Measurements from ENCODE around the gene NT5C.
A peak's percentile ranks its signal among the peaks of the same experiment; 100 is the strongest.

Gene NT5C

DNA sequence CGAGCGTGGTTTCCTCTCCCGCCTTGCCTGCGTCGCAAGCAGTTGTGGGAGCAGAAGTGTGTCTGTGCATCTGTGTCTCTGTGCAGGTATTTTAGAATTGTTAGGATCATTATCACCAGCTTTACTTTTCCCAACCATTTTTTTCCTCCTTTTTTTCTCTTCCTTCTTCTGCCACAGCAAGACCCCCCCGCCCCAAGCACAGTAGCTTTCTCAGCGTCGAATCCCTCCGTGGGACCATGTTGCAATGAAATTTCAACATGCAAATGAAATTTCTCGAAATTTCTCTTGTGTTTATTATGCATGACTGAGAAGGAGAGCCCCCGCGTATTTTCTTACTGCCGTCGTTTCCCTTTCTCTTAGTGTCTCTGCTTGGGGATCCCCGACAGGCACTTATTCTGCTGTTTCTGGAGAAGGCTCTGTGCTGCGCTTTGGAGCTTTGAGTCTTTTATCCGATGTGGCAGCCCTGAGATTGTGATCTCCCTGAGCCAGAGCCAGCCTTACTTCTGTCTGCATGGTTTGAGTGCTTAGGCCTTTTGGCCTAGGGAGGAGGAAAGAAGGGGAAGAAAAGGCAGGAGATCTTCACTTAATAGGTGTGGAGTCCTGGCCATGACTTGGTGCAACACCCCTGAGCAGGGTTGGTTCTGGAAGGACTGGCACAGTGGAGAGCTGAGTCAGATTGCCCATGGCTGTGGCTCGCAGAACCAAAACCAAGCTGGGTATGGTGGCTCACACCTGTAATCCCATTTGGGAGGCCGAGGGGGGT lies 16.8 kb downstream of the NT5C start:
- no peak for DNase-seq

DNA sequence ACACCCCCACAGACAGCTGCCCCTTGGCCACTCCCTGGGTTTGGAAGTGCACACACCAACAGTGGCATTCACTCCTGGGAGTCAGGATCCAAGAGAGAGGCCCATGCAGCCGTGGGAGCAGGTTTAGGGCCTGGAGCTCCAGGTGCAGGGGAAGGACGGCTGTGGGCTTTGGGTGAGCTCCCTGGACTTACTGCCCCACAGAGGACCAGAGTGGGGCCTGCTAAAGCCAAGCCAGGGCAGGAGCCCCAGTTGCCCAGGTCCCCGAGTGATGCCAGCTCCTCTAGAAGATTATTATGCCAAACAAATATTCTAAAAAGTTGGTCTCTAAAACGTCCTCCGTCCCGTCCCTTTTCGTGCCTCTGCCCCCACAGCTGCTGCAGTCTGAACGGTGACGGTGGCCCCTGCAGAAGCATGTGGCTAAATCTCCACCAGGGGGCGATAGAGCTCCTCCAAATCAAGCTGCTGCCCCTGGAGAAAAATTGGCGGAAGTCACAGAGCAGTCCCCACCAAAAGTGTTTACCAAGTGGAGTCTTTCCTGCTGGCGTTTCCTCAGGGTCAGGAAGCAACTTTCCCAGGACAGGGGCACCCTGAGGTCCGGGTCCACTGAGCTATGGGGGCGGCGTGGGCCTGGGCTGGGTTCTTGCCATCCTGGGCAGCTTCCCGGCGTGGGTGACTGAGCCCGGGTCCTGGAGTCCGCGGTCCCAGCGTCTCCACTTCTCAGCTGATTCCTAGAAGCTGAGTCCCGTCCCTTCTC lies 17.6 kb downstream of the NT5C start:
- DNase-seq, result peak; percentile 59

DNA sequence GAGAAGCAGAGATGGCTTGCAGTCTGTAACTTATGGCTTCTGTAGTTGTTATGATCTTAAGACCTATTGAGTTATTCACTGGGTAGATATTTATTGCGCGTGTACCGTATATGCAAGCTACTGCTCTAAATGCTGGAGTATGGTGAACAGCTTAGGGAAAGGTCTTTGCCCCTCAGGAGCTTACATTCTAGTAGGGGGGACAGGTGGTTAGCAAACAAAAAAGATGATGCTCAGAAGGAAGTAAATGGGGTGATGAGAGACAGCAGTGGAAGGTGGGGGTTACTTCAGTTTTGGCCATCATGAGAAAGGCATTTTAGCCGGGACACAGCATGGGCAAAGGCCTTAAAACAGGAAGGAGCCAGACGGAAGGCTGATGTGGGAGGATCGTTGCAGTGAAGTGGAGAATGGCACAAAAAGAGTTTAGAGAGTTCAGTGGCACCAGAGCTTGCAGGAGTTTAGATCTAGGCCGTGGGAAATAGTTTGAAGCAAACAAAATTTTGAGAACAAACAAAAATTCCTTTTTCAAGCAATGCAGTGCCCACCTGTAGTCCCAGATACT lies 19.7 kb downstream of the NT5C start:
- DNase-seq, result no peak

DNA sequence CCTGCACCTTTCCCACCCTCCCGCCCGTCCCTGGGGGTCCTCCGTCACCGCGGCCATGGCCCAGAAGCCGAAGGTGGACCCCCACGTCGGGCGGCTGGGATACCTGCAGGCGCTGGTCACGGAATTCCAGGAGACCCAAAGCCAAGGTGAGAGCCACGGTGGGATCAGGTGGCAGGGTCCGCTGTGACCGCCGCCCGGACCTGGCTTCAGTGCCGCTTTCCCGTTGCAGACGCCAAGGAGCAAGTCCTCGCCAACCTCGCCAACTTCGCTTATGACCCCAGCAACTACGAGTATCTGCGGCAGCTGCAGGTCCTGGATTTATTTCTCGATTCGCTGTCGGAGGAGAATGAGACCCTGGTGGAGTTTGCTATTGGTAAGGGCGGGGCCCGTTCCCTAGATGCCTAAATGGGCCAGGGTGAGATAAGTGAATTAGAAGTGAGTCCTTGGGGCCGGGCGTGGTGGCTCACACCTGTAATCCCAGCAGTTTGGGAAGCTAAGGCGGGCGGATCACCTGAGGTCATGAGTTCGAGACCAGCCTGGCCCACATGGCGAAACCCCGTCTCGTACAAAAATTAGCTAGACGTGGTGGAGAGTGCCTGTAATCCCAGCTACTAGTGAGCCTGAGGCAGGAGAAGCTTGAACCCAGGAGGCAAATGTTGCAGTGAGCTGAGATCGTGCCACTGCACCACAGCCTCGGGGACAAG lies 21.2 kb downstream of the NT5C start:
- DNase-seq, result no peak

DNA sequence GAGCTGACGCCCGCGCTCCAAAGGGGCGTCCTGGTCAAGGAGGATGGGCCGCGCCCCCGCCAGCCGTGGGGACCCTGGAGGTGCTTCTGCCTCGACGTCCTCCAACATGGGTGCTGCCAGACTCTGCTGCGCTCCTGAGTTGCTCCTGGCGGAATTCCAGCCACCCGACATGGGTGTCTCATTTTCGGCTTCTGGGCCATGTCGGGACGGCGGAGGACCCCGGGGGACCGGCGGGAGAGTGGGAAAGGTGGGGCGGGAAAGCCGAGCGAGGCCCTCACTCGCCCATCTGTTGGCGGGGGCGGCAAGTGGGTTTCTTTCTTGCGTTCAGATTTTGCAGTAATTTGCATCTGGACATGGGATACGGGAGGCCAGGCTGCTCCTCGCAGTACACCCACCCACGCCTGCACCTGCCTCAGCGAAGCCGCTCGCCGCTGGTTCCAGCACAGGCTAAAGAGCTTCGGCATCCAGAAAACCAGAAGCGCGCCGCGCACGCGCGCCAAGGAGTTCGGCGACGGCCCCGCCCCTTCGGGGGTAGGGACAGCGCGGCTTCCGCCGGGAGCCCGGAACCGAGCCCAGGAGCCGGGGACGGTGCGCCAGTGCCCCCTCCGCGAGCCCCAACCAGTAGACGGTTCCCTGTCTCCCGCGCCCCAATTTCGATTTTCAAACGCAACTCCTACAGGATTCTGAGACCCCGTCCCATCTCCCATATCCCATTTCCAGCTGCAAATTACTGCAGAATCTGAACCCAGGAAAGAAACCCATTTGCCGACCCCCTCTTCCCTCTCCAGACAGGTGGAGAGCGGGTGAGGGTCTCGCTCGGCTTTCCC lies 21.9 kb downstream of the NT5C start, which contains the start of gene ARMC7:
TSS of gene ARMC7 (plus strand) at position 563 of the 827 bp plus-strand sequence. CDS start 320 bp downstream, outside the sequence.
- peak; percentile 69 for DNase-seq

DNA sequence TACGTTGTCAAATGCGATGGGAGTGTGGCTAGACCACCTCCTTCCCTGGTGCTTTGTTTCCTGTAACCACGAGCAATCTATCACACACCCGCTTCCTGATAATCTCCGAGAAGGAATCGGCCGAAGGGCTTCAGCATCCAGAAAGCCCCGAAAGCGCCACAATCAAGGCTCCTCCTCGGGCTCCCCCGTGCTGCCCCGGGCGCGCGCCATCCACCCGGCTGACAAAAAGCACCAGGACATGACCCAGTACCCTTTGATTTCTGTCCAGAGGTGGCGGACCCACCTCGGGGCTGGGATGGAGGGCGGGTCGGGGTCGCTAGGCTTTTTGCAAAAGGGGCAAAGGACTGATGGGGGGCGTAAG lies 22.5 kb downstream of the NT5C start:
- DNase-seq, result no peak

DNA sequence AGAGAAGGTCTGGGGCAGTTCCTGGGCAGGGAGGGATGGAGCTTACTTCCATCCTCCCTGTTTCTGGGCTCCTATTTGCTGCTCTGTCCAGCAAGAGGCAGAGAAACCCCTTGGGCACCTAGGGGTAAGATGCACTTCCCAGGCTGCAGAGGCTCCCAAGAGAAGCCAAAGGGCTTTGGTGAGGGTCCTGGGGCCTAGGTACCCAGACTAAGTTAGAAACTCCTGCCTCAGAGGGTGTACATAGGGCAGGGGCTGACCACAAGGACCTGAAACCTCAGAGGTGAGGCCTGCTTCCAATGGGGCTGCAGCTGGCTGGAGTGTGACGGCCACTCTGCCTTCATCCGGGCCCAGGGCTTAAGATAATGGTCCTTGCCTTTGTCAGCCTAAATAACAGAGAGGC lies 23.3 kb downstream of the NT5C start:
- no peak for DNase-seq

DNA sequence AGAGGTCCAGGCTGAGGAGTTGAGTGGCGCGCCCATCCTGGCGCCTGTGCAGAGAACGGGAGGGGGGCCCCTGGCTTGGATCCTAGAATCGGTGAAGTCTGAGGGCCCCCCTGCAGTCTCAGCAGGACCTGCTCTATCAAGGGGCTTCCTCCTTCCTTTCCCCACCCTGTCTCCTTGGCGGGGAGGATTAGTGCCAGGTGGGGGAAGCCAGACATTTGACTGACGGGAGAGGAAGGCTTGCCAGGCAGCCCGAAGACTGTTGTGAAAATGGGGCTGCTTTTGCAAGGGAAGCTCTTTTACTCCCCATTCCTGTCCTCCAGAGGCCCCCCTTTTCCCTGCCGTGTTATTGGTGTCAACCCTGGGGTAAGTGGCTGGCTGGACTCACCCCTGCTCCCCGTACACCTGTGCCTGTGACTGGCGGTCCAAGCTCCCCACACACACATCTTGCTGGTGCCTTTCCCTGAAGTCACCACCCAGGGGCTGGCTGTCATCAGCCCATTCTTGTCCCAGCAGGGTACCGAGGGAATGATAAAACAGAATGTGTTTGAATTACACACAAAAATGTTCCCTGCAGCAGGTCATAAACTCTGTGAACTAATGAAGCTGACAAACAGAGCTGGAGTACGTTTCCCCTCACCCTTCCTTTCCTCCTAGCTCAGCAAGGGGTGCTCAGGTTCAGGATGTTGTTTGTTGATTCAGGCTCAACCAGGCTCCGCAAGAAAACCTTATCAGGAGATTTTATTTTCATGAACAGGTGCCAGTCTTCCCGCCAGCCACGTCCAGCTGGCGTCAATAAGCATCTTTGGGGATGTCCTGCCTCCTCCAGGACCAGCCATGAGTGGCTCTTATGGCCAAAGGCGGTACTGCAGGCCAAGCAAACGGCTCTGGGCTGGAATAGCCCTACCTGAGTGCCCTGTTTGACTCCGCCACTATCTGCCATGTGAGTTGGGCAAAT lies 26.1 kb downstream of the NT5C start:
- no peak for DNase-seq

DNA sequence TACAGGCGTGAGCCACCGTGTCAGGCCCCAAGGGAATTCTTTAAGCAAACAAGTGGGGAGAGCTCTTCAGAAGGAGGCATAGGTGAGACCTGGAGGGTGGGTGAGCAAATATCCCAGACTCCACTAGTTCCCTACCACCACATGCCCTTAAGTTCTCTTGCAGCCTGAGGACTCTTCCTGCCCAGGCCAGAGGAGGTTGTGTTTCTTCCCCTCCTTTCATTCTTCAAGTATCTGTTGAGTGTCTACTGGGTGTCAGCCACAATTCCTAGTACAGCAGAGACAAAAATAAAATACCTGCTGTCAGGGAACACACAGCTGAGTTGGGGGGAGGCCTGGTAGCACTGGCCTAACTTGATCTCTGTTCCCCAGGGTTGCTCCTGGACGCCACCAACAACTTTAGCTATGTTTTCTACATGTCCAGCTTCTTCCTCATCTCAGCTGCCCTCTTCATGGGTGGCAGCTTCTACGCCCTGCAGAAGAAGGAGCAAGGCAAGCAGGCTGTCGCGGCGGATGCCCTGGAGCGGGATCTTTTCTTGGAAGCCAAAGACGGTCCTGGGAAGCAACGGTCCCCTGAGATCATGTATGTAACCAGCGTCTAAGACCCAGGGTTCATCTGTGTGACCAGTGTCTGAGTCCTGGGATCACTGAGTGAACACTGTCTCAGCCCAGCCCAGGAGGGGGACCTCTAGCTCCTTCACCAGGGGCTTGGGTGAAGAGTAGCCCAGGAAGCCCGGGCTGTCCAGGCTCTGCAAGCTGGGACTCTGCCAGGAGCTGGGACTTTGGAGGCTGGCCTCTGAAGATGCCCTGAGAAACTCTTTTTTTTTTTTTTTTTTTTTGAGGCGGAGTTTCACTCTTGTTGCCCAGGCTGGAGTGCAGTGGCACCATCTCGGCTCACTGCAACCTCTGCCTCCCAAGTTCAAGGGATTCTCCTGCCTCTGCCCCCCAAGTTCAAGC lies 27.7 kb downstream of the NT5C start:
- DNase-seq, result no peak

DNA sequence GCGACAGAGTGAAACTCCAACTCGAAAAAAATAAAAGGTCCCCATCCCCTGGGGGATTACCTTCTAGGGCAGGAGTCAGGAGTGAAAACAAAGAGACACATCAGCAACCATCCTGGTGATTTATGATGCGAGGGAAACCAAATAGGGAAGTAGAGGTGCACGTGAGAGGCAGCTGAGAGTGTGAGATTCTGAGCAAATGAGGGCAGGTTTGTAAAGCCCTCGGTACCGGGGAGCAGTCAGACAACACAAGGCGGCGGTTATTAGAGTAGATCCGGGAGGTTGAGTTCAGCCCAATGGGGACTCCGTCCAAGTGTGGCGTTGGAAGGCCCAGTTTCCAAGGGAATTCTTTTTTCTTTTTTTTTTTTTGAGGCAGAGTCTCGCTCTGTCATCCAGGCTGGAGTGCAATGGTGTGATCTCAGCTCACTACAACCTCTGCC lies 29.1 kb downstream of the NT5C start:
- DNase-seq, result no peak

DNA sequence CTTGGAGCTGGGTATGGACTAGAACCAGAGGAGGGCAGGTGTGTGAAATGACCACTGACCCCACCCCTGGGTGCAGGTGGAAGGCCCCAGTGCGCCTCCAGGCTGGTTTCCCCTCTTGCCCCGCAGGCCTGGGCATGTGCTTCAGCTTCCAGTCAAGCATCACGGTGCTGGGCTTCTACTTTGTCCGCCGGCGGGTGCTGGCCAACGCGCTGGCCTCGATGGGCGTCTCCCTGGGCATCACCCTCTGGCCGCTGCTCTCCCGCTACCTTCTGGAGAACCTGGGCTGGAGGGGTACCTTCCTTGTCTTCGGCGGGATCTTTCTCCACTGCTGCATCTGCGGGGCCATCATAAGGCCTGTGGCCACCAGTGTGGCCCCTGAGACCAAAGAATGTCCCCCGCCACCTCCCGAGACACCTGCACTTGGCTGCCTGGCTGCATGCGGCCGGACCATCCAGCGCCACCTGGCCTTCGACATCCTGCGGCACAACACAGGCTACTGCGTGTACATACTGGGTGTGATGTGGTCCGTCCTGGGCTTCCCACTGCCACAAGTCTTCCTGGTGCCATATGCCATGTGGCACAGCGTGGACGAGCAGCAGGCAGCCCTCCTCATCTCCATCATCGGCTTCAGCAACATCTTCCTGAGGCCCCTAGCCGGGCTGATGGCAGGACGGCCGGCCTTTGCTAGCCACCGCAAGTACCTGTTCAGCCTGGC lies 31.5 kb downstream of the NT5C start:
- DNase-seq, result no peak

DNA sequence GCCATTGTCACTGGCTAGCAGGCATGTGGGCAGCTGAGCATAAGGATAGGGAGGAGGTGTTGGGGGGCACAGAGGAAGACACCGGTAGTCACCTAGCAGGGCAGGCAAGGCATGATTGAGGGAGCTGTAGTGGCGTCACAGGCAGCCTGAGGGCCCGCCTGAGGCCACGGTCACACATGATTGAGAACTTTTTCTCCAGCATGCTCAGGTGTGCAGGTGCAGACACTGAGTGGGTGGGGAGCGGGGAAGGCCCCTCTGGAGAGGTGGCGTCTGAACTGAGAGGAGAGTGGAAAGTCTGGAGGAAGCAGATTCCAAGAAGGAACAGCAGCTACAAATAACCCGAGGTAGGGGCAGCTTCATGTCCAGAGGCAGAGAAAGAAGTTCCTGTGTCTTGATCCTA lies 32.7 kb downstream of the NT5C start:
- no peak for DNase-seq

DNA sequence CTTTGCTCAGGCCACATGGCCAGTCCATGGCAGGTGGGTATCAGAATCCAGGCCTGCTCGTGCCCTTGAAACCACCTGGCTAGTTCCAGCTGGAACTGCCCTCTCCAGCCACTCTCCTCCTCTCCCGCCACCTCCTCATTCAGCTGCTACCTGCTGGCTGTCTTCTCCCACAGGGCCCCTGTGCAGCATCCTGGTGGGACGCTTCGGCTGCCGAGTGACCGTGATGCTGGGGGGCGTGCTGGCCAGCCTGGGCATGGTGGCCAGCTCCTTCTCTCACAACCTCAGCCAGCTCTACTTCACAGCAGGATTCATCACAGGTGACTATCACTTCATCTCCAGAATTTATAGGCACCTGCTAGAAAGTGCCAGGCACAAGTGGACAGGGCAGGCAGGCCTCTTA lies 33.7 kb downstream of the NT5C start:
- no peak for DNase-seq

DNA sequence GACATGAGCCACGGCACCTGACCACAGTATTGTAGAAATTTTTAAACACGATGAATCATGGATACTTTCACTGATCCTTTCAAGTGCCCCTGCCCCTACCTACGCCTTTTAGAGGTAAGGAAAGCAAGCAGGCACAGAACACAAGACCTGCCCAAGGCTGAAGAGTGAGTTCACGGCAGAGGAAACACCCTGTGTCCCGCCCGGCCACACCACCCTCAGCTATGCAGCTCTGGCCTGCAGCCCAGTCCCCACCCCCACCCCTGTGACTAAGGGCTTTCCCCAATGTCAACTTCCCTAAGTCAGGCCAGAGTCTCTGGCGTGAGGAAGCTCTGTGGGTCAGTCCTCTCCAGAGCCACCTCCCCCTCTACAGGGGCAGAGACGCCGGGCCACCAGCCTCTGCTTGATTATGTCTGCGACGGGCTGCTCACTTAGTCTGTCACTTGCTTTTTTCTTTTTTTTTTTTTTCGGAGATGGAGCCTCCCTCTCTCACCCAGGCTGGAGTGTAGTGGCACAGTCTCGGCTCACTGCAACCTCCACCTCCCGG lies 35.4 kb downstream of the NT5C start:
- peak; percentile 78 for DNase-seq

DNA sequence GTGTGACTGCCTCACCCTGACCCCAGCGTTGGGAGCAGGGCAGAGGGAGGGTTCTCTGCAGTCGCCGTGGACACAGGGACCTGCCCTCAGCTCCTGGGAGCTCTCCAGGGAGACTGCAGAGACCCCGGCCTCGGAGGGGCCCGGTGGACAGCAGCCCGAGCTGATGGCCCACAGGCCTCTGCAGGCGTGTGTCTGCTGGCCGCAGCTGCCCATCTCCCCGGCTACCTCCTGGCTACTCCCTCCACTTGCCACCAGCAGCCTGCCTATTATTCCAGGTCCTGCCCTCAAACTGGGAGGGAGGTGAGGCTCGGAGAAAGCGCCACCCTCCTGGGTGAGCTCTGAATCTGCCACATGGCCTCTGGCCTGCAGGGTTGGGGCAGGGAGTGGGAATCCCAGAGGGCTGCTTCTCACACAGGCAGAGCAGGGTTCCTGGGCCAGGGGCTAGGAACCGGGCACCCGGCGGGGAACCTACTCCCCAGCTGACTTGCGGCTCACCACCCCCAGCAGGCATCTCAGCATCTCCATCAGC lies 36.6 kb downstream of the NT5C start:
- no peak for DNase-seq

DNA sequence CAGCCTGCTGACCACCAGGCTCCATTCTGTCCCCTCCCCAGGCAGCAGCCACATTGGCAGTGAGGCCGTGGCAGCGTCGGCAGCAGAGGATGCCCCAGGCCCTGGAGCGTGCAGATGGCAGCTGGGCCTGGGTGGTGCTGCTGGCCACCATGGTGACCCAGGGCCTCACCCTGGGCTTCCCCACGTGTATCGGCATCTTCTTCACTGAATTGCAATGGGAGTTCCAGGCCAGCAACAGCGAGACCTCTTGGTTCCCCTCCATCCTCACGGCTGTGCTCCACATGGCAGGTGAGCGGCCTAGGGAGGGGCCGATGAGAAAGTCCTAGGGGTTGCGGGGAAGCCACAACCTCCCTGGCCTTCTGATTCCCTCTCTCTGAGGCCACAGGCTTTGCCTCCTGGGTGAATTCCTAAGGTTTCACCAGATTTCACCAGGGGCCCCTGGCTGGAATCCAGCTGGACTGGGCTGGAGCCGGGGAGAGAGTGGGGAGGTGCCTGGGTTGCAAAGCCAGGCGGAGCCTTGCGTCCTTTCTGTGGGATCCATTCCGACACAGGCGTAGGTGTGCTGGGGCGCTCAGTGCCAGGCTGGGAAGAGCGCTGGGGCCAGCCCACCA lies 37.9 kb downstream of the NT5C start:
- no peak for DNase-seq

DNA sequence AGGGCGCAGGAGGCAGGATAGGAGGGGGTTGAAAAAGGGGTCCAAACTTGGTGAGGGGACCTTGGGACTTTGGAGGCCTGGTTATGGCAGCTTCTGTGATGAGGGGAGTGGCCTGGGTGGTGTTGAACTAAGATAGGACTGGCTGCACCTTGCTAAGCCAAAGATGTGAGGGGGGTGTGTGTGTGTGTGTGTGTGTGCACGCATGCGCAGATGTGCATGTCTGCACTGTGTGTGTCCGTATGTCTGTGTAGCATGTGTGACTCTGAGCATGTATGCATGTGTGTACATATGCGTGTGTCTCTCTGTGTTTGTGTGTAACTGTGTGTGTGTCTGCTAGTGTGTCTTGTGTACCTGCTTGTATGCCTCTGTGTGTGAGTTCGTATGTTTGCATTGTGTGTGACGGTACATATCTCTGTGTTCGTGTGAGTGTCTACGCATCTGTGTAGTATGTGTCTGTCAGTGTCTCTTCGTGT lies 39.7 kb downstream of the NT5C start:
- DNase-seq, result no peak

Measured in kidney glomerular epithelial cell (primary cell).